ENCODE measurements around the gene GPR61. TPM values are rescaled to one million over a fixed set of nuclear protein-coding genes. Genes with fewer than 3 reads are reported as not detected.

GPR61 gene
- total and polyA plus RNA-seq, 9 of the 15 experiments (the other 6 are each of a cell fraction or from before 2014, with no cell fraction given), result 0.04 to 1.1 (median 0.25) TPM; not detected in 4

DNA sequence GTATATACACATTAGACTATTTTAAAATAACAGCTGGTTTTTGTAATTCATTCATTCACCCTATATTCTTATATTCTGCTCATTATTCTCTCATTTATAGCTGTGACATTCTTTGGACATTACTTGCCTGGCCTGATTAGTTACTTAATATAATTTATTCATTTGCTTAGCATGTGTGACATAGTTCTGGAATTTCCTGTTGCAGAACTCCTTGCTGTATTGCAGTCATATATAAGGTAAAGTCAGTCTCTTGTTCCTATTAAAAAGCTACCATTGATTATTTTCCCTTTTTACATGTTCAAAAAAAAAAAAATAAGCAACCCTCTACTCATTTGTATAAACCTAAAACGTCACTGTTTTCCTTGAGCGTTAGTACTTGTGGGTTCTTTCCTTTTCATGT lies 55.9 kb downstream of the GPR61 start:
- 66% methylated on average over 2 of the region's 2 CpGs for WGBS (ENCODE audit: insufficient coverage, low coverage, missing lambda C conversion rate)
- intact Hi-C loops (cut with micrococcal nuclease), result no loop called here
- no peak overlapping the region for H3K4me2 ChIP-seq (ENCODE audit: insufficient read depth, low read length)

More for the DNA sequence above, 55.9 kb downstream of the GPR61 start:
- no peak overlapping the region for H2AFZ ChIP-seq (ENCODE audit: low read depth, low read length)
- H4K20me1 ChIP-seq (replicated peaks; ENCODE audit: control insufficient read depth, insufficient read depth, low read length), result no peaks in the 10 kb centered on the region
- DNase-seq (ENCODE audit: extremely low read depth in 1 of 4, low spot score in 3 of 4) (no peak), ATAC-seq (no peak), FAIRE-seq (no peak)
- in situ Hi-C loops (cut with MboI), result no loop called here
- no peak overlapping the region for H3K9ac ChIP-seq (ENCODE audit: insufficient read depth in 1 of 2, low read depth in 2 of 2, low read length in 2 of 2)
- no peak overlapping the region for H3K27ac ChIP-seq (ENCODE audit: extremely low read depth, low read depth, low read length)
- H3K79me2 ChIP-seq (ENCODE audit: control insufficient read depth, insufficient read depth, low read length), result no peaks in the 10 kb centered on the region
- H3K4me3 ChIP-seq, result no peak overlapping the region
- H3K36me3 ChIP-seq (ENCODE audit: control insufficient read depth, insufficient read depth, low read length), result peaks cover 47% of the 10 kb centered on the region
- H3K4me1 ChIP-seq (replicated peaks in 1 of 2; ENCODE audit: control insufficient read depth in 2 of 2, insufficient read depth in 2 of 2, low read length in 2 of 2), result no peaks in the 10 kb centered on the region
- TF ChIP-seq, protein P1, sequence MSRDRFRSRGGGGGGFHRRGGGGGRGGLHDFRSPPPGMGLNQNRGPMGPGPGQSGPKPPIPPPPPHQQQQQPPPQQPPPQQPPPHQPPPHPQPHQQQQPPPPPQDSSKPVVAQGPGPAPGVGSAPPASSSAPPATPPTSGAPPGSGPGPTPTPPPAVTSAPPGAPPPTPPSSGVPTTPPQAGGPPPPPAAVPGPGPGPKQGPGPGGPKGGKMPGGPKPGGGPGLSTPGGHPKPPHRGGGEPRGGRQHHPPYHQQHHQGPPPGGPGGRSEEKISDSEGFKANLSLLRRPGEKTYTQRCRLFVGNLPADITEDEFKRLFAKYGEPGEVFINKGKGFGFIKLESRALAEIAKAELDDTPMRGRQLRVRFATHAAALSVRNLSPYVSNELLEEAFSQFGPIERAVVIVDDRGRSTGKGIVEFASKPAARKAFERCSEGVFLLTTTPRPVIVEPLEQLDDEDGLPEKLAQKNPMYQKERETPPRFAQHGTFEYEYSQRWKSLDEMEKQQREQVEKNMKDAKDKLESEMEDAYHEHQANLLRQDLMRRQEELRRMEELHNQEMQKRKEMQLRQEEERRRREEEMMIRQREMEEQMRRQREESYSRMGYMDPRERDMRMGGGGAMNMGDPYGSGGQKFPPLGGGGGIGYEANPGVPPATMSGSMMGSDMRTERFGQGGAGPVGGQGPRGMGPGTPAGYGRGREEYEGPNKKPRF (IDR thresholded peaks at IDR 0.05; ENCODE audit: low read depth, low read length), result no peak
- TF ChIP-seq KDM1A (IDR thresholded peaks at IDR 0.05) (no peak), ZNF146 (CRISPR knock-in tag; IDR thresholded peaks at IDR 0.05; ENCODE audit: unreplicated experiment) (no peak), TBL1XR1 (IDR thresholded peaks at IDR 0.05; ENCODE audit: low read length in 2 of 2) (no peak), MEF2D (tag; conservative IDR thresholded peaks at IDR 0.05; ENCODE audit: low read depth) (no peak), ETV5 (CRISPR knock-in tag; IDR thresholded peaks at IDR 0.05; ENCODE audit: low read depth) (no peak), FOSL1 (tag; conservative IDR thresholded peaks at IDR 0.05) (no peak)
- TF ChIP-seq, protein P2, sequence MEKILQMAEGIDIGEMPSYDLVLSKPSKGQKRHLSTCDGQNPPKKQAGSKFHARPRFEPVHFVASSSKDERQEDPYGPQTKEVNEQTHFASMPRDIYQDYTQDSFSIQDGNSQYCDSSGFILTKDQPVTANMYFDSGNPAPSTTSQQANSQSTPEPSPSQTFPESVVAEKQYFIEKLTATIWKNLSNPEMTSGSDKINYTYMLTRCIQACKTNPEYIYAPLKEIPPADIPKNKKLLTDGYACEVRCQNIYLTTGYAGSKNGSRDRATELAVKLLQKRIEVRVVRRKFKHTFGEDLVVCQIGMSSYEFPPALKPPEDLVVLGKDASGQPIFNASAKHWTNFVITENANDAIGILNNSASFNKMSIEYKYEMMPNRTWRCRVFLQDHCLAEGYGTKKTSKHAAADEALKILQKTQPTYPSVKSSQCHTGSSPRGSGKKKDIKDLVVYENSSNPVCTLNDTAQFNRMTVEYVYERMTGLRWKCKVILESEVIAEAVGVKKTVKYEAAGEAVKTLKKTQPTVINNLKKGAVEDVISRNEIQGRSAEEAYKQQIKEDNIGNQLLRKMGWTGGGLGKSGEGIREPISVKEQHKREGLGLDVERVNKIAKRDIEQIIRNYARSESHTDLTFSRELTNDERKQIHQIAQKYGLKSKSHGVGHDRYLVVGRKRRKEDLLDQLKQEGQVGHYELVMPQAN (IDR thresholded peaks at IDR 0.05; ENCODE audit: borderline replicate concordance), result no peak
- TF ChIP-seq, protein P3, sequence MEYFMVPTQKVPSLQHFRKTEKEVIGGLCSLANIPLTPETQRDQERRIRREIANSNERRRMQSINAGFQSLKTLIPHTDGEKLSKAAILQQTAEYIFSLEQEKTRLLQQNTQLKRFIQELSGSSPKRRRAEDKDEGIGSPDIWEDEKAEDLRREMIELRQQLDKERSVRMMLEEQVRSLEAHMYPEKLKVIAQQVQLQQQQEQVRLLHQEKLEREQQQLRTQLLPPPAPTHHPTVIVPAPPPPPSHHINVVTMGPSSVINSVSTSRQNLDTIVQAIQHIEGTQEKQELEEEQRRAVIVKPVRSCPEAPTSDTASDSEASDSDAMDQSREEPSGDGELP (CRISPR knock-in tag; IDR thresholded peaks at IDR 0.05; ENCODE audit: borderline replicate concordance), result no peak
- ChIA-PET POLR2A (interaction anchor here (0.8 to 1.5 kb wide), 5 partner anchors 24 to 340 kb away, joined by 3 read pairs; partner anchors contain the start of genes AMPD2, GNAI3 and GNAT2), CTCF (ENCODE audit: low intra/inter-chr PET ratio) (interaction anchor here (0.7 kb wide), 1 partner anchor 318 kb away, joined by 4 read pairs; no protein-coding TSS in a partner anchor)
- no peaks in the 10 kb centered on the region for H3K9me3 ChIP-seq (replicated peaks; ENCODE audit: control insufficient read depth, insufficient read depth, low read depth, low read length)
- no TSS peak for BruUV-seq (replicated peaks)
- H3K9me1 ChIP-seq (ENCODE audit: control insufficient read depth, insufficient read depth, low read length), result no peaks in the 10 kb centered on the region
- no peaks in the 10 kb centered on the region for H3K27me3 ChIP-seq (ENCODE audit: control insufficient read depth in 2 of 2, insufficient read depth in 2 of 2, low read length in 2 of 2)

Data from K562 (cell line).